HG02943 (cell line): ENCODE results near the gene METTL26.

Source experiments
- ATAC-seq: cut with Tn5 transposase; IDR thresholded peaks from one replicate; pipeline ENCODE4 v1.9.1; 2021; ENCODE audit warnings: mild to moderate bottlenecking, low read depth, moderate library complexity; ENCODE audit not compliant: unreplicated experiment

METTL26 gene

GRCh38 chr16:641326-642188 is 5.5 kb upstream of the METTL26 start, which contains the start of gene MCRIP2:
TSS of gene MCRIP2 (plus strand) at chr16:641828. CDS start at chr16:641992, 164 bp downstream.
- no peak for ATAC-seq

- no peak for ATAC-seq
Measured at GRCh38 chr16:640614-641013, 4.5 kb upstream of the METTL26 start.

- no peak for ATAC-seq
Measured at GRCh38 chr16:638836-639235, 2.7 kb upstream of the METTL26 start.

DNA sequence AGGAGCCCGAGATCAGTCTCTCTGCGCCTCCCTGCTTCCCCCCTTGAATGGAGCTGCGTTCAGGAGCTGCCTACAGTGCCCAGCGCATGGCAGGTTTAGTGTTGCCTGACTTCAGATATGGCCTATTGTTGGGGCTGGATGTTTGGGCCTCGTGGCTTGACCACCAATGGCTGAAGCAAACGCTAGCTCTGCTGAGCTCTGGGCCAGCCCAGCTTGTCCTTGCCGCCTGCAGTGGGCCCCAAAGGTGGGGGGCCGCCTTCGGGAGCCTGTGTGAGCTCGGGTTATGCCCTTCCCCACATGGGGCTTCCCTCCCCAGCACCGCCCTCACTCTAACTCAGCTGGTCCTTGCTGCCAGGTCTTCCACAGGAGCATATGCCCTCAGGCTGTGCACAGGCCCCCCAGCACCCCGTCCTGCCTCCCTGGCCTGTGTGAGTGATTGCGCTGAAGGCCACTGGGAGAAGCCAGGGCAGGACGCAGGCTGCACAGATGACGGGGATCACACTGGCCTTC is 2.0 kb upstream of the METTL26 start:
- no peak for ATAC-seq

DNA sequence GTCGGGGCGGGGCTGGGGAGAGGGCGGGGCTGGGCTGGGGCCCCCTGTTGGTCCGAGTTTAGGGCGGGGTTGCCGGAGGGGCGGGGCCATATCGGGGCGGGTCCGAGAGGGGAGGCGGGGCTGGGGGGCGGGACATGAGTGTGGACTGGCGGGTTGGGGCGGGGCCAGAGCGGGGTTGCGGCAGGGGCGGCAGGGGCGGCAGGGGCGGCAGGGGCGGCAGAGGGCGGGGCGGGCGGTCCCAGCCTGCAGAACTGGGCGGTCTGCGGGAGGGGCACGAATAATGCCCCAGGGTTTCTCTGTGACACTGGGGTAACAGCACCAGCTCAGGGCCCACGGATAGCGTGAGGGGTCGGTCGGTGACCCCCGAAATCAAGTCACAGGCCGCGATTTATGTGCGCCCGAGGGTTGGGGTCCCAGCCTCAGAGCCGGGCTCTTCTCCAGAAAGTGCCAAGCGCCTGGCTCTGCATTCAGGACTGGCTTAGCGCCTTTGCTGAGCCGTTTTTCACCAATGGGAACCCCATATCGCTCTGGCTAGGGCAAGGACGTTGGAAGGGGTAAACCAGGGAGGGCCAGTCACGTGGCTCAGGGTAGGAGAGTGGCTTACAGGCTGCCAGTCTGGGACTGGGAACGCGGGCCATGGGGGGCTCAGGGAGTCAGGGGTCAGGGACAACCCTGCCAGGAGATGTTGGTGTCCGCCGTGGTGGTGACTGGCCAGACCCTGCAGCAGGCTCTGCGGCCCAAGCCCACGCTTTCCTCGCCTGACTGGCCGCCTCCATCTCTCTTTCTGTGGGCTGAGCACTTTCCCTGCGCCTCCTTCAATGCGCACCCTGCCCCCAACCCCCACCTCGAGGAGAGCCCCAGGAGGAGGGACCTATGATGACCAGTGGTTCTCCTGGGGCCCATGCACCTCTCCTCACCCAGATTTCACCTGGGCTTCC is 1.2 kb upstream of the METTL26 start:
- no peak for ATAC-seq

DNA sequence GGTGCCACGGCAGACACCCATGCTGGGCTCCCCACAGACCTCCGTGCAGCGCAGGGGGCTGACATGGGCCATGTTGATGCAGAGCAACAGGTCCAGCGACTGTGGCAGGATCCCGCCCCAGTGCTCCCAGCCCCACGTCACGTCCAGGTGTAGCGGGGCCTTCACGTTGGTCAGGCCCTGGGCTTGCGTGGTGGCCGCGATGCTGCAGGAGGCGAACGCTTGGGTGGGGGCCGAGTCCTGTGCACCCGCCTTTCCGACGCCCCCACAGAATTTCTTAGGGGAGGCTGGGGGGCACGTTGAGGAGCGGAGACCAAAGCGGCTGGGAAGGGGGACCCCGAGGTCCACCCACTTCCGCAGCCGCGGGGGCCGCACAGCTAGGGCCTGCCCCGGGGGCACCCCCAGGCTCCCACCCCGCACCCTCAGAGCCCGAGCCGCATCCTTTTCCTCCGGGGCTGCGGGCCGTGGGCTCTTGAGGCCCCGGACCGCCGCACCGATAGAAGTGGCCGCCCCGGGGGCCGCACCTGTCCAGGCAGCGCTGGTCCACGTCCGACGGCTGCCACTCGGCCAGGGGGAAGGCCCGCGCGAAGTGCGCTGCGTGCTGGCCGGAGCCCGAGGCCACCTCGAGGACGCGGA is 416 bp downstream of the METTL26 start:
- no peak for ATAC-seq

DNA sequence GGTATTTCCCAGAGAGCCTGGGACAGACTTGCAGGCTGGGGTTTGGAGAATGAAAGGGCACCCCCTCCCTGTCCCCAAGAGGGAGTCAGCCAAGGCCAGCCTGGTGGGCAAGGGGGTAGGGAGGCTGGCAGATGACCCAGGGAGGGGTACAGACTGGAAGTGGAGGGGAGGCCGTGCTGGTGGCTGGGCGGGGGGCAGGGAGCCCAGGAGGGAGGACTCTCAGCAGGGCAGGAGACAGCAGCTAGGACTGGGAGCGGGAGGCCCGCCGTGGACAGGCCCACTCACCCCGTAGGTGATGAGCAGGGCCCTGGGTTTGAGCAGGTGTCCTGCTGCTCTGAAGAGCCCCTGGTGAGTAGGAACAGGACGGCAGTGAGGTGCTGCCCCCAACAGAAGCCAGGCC is 1.1 kb downstream of the METTL26 start:
- ATAC-seq = no peak

DNA sequence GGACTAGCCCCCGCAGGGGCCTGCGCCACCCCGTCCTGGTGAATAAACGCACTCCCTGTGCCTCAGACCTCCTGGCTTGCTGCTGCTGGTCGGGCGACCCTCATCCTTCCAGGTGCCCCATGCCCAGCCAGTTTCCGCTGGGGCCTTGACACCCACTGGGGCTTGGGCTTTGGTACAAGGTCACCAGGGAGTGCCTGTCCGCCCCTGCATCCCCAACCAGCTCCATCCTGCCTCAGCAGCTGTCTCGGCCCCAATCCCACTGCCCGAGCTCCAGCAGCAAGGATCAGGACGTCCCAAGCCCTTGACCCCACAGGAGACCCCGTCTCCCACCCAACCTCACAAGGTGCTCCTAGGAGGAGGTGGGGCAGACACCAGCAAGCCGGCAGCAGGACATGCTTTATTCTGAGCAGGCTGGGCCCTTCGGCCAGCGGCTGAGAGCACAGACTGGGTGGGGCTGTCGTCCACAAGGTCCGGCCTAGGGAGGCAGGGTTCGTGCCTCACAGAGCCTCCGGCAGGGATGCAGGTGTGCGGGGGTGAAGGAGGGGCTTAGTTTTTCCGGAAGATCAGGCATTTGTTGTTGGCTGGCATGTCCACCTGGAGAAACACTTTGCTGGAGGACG is 1.9 kb downstream of the METTL26 start:
- ATAC-seq = no peak

GRCh38 chr16:633336-634050 is 2.6 kb downstream of the METTL26 start:
- no peak for ATAC-seq

DNA sequence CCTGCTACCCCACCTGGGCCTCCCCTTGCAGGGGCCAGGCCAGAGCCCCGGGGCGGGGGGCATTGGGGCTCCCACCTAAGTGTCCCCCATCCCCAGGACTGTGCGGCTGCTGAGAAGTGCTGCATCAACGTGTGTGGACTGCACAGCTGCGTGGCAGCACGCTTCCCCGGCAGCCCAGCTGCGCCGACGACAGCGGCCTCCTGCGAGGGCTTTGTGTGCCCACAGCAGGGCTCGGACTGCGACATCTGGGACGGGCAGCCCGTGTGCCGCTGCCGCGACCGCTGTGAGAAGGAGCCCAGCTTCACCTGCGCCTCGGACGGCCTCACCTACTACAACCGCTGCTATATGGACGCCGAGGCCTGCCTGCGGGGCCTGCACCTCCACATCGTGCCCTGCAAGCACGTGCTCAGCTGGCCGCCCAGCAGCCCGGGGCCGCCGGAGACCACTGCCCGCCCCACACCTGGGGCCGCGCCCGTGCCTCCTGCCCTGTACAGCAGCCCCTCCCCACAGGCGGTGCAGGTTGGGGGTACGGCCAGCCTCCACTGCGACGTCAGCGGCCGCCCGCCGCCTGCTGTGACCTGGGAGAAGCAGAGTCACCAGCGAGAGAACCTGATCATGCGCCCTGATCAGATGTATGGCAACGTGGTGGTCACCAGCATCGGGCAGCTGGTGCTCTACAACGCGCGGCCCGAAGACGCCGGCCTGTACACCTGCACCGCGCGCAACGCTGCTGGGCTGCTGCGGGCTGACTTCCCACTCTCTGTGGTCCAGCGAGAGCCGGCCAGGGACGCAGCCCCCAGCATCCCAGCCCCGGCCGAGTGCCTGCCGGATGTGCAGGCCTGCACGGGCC is 3.4 kb downstream of the METTL26 start:
- ATAC-seq = no peak

DNA sequence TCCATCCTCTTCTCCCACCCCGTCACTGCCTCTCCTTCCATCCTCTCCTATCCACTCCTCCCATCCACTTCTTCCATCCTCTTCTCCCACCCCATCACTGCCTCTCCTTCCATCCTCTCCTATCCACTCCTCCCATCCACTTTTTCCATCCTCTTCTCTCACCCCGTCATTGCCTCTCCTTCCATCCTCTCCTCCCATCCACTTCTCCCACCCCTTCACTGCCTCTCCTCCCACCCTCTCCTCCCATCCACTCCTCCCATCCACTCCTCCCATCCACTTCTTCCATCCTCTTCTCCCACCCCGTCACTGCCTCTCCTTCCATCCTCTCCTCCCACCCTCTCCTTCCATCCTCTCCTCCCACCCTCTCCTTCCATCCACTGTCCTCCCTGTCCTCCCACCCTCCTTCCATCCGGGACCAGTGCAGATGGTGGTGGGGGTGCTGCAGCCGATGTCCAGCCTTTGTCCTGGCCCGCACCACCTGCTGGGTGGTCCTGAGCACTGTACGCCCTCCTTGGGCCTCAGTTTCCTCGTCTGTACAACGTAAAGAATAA is 4.2 kb downstream of the METTL26 start:
- no peak for ATAC-seq

DNA sequence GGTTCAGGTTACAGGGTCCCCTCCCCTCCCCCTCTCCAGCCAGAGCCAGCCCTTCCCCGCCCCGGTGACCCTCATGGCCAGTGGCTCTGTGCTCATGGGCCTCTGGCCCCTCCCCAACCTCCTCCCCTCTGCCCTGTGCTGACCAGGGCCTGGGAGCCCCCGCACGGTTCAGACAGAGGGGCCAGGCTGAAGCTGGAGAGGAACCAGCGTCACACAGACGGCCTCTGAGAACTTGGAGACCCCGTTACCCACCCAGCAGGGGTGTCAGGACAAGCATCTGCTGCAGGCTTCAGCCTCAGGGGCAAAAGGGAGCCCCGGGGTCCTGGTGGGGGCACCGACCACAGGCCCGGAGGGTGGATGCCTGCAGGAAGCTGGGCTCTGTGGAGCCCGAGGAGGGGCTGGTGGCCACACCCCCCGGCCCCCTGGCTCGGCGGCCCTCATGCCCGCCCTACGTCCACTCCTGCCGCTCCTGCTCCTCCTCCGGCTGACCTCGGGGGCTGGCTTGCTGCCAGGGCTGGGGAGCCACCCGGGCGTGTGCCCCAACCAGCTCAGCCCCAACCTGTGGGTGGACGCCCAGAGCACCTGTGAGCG is 5.2 kb downstream of the METTL26 start, which contains the start of gene WFIKKN1:
Gene WFIKKN1 (plus strand): TSS at position 171 of the 591 bp plus-strand sequence. CDS start 269 bp downstream, at position 440.
- no peak for ATAC-seq

DNA sequence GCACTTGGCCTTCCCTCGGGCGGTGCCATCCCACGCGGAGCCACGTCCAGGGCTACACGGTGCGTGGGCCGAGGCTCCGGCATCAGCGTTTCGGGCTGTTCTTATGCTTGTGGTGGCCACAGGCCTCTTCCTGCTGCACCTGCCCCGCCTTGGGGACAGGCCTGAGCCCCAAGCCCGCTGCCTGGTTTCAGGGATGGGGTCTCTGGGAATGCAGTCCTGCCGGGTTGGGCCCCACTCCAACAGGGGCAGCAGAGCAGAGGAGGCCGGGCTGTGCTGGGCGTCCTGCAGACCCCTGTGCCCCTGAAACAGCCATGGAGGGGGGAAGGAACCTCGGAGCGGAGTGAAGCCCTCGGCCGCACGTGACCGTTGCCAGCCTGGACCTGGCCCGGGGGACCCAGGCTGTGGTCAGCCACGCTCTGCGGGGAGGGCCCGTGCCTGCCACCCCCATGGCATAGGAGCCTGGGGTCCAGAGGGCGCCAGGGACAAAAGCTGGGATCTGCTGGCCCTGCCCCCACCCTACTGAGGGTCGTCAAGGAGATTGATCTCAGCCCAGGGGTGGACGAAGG is 5.8 kb downstream of the METTL26 start:
- ATAC-seq = no peak

GRCh38 chr16:629833-630248 is 6.3 kb downstream of the METTL26 start:
- ATAC-seq = no peak

DNA sequence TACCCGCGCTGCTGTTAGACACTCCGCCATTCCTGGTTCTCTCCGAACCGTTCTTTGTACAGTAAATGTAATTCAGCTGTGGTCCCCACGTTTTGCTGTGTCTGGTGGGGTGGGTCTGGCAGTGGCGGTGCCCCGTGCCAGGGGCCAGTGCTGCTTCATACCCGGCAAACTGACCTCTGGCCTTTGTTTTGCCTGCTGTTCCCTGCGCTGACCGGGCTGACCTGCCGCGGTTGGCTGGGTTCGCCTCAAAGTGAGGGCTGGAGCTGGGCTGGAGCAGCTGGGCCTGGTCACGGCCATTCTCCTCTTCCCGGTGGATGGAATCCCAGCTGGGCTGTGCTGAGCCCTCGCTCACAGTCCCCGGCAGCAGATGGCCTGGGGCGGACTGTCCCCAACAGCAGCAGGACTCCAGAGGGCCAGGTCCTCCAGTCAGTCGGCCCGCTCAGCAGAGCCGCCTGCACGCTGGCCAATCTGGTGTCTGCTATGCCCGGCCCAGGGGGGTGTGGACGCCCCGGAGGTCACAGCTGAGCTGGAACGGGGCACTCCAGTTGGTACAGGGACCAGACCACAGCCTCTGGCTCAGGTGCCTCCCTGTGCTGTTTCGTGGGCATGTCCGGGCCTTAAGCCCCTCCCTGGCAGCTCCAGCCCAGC is 6.8 kb downstream of the METTL26 start:
- no peak for ATAC-seq

DNA sequence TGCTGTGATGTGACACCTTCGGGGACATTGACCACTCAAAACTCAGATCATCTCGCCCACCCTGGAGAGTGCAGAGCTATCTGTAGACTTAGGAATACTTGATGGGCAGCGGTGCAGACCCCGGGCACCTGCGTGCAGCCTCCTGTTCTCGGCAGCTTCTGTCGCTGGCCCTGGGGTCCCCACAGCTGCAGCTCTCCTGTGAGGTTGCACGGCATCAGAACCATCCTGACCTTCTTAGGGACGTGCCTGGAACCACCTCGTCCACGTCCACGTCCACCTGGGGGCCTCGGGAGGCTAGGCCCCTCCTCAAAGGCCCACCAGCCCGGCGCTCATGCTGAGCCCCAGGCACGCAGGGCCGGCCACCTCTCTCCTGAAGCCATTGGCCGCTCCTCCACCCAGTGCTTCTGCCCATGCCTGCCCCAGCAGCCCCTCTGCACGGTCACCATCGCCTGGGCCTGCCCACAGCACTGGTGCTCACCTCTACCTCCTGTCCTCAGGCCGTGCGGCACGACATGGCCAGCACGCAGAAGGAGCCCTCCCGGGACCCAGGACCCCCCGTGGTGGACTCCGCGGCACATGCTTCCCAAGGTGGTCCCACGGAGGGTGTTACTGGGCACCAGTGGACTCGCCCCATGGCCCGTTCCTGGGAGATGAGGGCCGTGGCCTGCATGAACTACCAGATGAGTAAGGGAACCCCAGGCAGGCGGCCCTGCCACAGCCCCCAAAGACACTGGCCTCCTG is 7.6 kb downstream of the METTL26 start:
- no peak for ATAC-seq
